Tibial nerve (tissue), 4 donors: ENCODE measurements around the gene JAZF1.

Source experiments
- CTCF ChIP-seq, 5 experiments: fragments of 200-600 bp in 3 of 5; fragments of 450-650 bp in 2 of 5; sonication (generic) in 3 of 5; IDR thresholded peaks; one replicate each; pipeline ENCODE4 v1.5.1; 2016 to 2019; ENCODE audit warnings: antibody characterized with exemption in 5 of 5, mild to moderate bottlenecking in 3 of 5, moderate library complexity in 2 of 5
- EP300 ChIP-seq, 2 donors: sonication (generic); formaldehyde crosslinking; IDR thresholded peaks; one replicate each; pipeline ENCODE4 v1.6.1; 2017; ENCODE audit warnings: antibody characterized with exemption in 2 of 2, mild to moderate bottlenecking in 1 of 2
- POLR2A ChIP-seq, 2 donors: fragments of 450-650 bp; IDR thresholded peaks; one replicate each; pipeline ENCODE4 v1.6.1; 2017; ENCODE audit warnings: antibody characterized with exemption in 2 of 2, mild to moderate bottlenecking in 2 of 2, moderate library complexity in 2 of 2

- TF ChIP-seq CTCF (IDR thresholded peaks at IDR 0.05) (no peak), EP300 (IDR thresholded peaks at IDR 0.05) (no peak), POLR2A (IDR thresholded peaks at IDR 0.05) (no peak)
Observed at GRCh38 chr7:28076423-28077200, 104.0 kb downstream of the JAZF1 start.
